ENCODE data around the gene COA7.

DNA sequence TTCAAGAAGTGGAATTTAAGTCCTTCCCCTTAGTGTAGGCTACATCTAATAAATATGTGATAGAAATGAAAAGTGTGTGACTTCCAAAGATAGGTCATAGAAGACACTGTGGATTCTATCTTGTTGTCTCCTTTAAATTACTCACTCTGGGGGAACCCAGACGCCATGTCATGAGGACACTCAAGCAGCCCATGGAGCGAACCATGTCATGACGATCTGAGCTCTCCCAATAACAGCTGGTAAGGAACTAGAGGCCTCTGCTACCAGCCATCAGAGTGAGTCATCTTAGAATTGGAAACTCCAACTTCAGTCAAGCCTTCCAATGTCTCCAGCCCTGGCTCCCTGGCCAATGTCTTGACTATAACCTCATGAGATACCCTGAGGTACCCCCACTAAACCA lies 6.3 kb downstream of the COA7 start:
- TF ChIP-seq, protein P1, sequence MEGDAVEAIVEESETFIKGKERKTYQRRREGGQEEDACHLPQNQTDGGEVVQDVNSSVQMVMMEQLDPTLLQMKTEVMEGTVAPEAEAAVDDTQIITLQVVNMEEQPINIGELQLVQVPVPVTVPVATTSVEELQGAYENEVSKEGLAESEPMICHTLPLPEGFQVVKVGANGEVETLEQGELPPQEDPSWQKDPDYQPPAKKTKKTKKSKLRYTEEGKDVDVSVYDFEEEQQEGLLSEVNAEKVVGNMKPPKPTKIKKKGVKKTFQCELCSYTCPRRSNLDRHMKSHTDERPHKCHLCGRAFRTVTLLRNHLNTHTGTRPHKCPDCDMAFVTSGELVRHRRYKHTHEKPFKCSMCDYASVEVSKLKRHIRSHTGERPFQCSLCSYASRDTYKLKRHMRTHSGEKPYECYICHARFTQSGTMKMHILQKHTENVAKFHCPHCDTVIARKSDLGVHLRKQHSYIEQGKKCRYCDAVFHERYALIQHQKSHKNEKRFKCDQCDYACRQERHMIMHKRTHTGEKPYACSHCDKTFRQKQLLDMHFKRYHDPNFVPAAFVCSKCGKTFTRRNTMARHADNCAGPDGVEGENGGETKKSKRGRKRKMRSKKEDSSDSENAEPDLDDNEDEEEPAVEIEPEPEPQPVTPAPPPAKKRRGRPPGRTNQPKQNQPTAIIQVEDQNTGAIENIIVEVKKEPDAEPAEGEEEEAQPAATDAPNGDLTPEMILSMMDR (IDR thresholded peaks at IDR 0.05; ENCODE audit: low read depth, low read length, missing input control): no peak
- no peak for TF ChIP-seq JUND (IDR thresholded peaks at IDR 0.05)
- no peak for TF ChIP-seq REST (IDR thresholded peaks at IDR 0.05)
- no peak for TF ChIP-seq HNF4A (conservative IDR thresholded peaks at IDR 0.05)
- no peak for TF ChIP-seq EGR1 (IDR thresholded peaks at IDR 0.05; ENCODE audit: low read depth in 2 of 2)
- TF ChIP-seq, protein P2, sequence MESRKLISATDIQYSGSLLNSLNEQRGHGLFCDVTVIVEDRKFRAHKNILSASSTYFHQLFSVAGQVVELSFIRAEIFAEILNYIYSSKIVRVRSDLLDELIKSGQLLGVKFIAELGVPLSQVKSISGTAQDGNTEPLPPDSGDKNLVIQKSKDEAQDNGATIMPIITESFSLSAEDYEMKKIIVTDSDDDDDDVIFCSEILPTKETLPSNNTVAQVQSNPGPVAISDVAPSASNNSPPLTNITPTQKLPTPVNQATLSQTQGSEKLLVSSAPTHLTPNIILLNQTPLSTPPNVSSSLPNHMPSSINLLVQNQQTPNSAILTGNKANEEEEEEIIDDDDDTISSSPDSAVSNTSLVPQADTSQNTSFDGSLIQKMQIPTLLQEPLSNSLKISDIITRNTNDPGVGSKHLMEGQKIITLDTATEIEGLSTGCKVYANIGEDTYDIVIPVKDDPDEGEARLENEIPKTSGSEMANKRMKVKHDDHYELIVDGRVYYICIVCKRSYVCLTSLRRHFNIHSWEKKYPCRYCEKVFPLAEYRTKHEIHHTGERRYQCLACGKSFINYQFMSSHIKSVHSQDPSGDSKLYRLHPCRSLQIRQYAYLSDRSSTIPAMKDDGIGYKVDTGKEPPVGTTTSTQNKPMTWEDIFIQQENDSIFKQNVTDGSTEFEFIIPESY (IDR thresholded peaks at IDR 0.05): no peak
- TF ChIP-seq RAD21 (IDR thresholded peaks at IDR 0.05): no peak
- TF ChIP-seq FOXA1 (IDR thresholded peaks at IDR 0.05): no peak
- no peak for TF ChIP-seq HNF4G (IDR thresholded peaks at IDR 0.05)
- no peak for TF ChIP-seq SP1 (IDR thresholded peaks at IDR 0.05)
- no peak for TF ChIP-seq ATF3 (IDR thresholded peaks at IDR 0.05)
- no peak for TF ChIP-seq TAF1 (conservative IDR thresholded peaks at IDR 0.05)
